Left lobe of liver (tissue), 2 donors: ENCODE measurements around the gene RNLS. TPM values are rescaled to one million over a fixed set of nuclear protein-coding genes. Genes with fewer than 3 reads are reported as not detected.
"Not testable (repeated sequence)": the region's sequence is repeated elsewhere in the genome, so short reads cannot be mapped to it uniquely, and the experiment has no call there.

Source experiments
- ATAC-seq: fragments of 200-7000 bp; cut with Tn5 transposase; one replicate; pipeline ENCODE4 v1.9.1; 2020; ENCODE audit warnings: mild to moderate bottlenecking, moderate library complexity
- DNase-seq: peaks from one replicate; pipeline ENCODE4 v3.0.0-alpha.2; 2020; ENCODE audit warnings: low spot score
- total RNA-seq: library from RNA; stranded (reverse); gene quantifications from one replicate; pipeline ENCODE4 v1.2.1, GENCODE V29; 2021
- donor health status: DM: no; HTN: no; CAD: no; lungs with moderate emphysema.
- donor health status: DM: no; HTN: yes; CAD: no.

Gene RNLS
- total RNA-seq, 1 donor from 2014 or later = 10.1 TPM

- ATAC-seq = no peak
- DNase-seq = no peak
Measured at GRCh38 chr10:88314362-88314761, 268.8 kb downstream of the RNLS start.

GRCh38 chr10:88313878-88314277, 269.2 kb downstream of the RNLS start:
- ATAC-seq = no peak
- no peak for DNase-seq

GRCh38 chr10:88312855-88313254, 270.3 kb downstream of the RNLS start:
- DNase-seq (no peak), ATAC-seq (no peak)

GRCh38 chr10:88311264-88311663, 271.9 kb downstream of the RNLS start:
- ATAC-seq (no peak), DNase-seq (no peak)

GRCh38 chr10:88309365-88309764, 273.8 kb downstream of the RNLS start:
- no peak for DNase-seq
- ATAC-seq = no peak

- ATAC-seq = not testable (repeated sequence)
Measured at GRCh38 chr10:88308361-88308760, 274.8 kb downstream of the RNLS start.

GRCh38 chr10:88299787-88300186, 283.3 kb downstream of the RNLS start:
- no peak for DNase-seq
- no peak for ATAC-seq

More at GRCh38 chr10:88308361-88308760, 274.8 kb downstream of the RNLS start:
- DNase-seq = not testable (repeated sequence)

GRCh38 chr10:88297103-88297502, 286.0 kb downstream of the RNLS start:
- no peak for DNase-seq
- no peak for ATAC-seq

GRCh38 chr10:88293651-88294230, 289.4 kb downstream of the RNLS start:
- ATAC-seq = no peak
- no peak for DNase-seq

- DNase-seq = no peak
- no peak for ATAC-seq
Measured at GRCh38 chr10:88293073-88293472, 290.0 kb downstream of the RNLS start.

- DNase-seq (no peak), ATAC-seq (no peak)
Measured at GRCh38 chr10:88292185-88292514, 291.0 kb downstream of the RNLS start.

GRCh38 chr10:88291289-88292184, 291.6 kb downstream of the RNLS start:
- DNase-seq = no peak
- ATAC-seq = no peak

- ATAC-seq = no peak
- DNase-seq = no peak
Measured at GRCh38 chr10:88289342-88289741, 293.8 kb downstream of the RNLS start.

GRCh38 chr10:88288320-88289059, 294.6 kb downstream of the RNLS start:
- DNase-seq = no peak
- ATAC-seq = no peak

- DNase-seq (no peak), ATAC-seq (no peak)
Measured at GRCh38 chr10:88286030-88286429, 297.1 kb downstream of the RNLS start.

- ATAC-seq (no peak), DNase-seq (no peak)
Measured at GRCh38 chr10:88281592-88282347, 301.3 kb downstream of the RNLS start.

- DNase-seq (no peak), ATAC-seq (no peak)
Measured at GRCh38 chr10:88280518-88280917, 302.6 kb downstream of the RNLS start.

- no peak for ATAC-seq
Measured at GRCh38 chr10:88278912-88279311, 304.2 kb downstream of the RNLS start.

GRCh38 chr10:88276945-88277344, 306.2 kb downstream of the RNLS start:
- not testable (repeated sequence) for DNase-seq

More at GRCh38 chr10:88278912-88279311, 304.2 kb downstream of the RNLS start:
- no peak for DNase-seq

GRCh38 chr10:88274286-88274685, 308.8 kb downstream of the RNLS start:
- no peak for ATAC-seq
- DNase-seq = no peak

More at GRCh38 chr10:88276945-88277344, 306.2 kb downstream of the RNLS start:
- not testable (repeated sequence) for ATAC-seq

- no peak for ATAC-seq
- DNase-seq = no peak
Measured at GRCh38 chr10:88273567-88273966, 309.6 kb downstream of the RNLS start.
